SK-N-MC (cell line): ENCODE measurements around the gene ERGIC1.

Experiments used
- EZH2 ChIP-seq: fragments of 200-600 bp; sonication (generic); IDR thresholded peaks from one replicate; pipeline ENCODE4 v1.6.1; 2017; ENCODE audit warnings: antibody characterized with exemption
- POLR2AphosphoS5 ChIP-seq: IDR thresholded peaks from 2 replicates; pipeline ENCODE4 v1.6.1; 2012; ENCODE audit warnings: mild to moderate bottlenecking, low read depth, low read length, borderline replicate concordance

GRCh38 chr5:172886974-172887501, 53.0 kb downstream of the ERGIC1 start:
- no peak for TF ChIP-seq POLR2AphosphoS5
- no peak for TF ChIP-seq EZH2
